ENCODE data around the gene VSIG10.

Gene VSIG10

GRCh38 chr12:118061011-118061872, 42.6 kb downstream of the VSIG10 start, which contains the start of gene WSB2 (continued):
- TF ChIP-seq ZFHX2 (tag by site-specific recombination; conservative IDR thresholded peaks at IDR 0.05) = peak; percentile 73
- no peak for TF ChIP-seq BCL6B (tag by site-specific recombination; IDR thresholded peaks at IDR 0.05)
- TF ChIP-seq ZBTB26 (tag by site-specific recombination; optimal IDR thresholded peaks at IDR 0.05) = peak; percentile 33
- TF ChIP-seq PRDM10 (tag by site-specific recombination; IDR thresholded peaks at IDR 0.05) = peak; percentile 93
- TF ChIP-seq ZNF48 (tag by site-specific recombination; IDR thresholded peaks at IDR 0.05) = no peak

GRCh38 chr12:118060301-118061010, 43.4 kb downstream of the VSIG10 start:
- no peaks in the 10 kb centered on the region for H3K9me3 ChIP-seq (ENCODE audit: control insufficient read depth, insufficient read depth, low read depth, low read length)
- H3K4me1 ChIP-seq (ENCODE audit: control insufficient read depth, insufficient read depth, low read length) = 0 out of 2 replicates have a peak, but pooled peaks cover 3% of the 10 kb centered on the region
- H3K4me3 ChIP-seq (ENCODE audit: low read depth, low read length) = peak overlapping the region; percentile 73
- peak; percentile 36 for TF ChIP-seq ZBTB26 (tag by site-specific recombination; optimal IDR thresholded peaks at IDR 0.05)
- TF ChIP-seq ZNF335 (tag by site-specific recombination; conservative IDR thresholded peaks at IDR 0.05) = peak; percentile 72
- TF ChIP-seq PATZ1 (tag by site-specific recombination; IDR thresholded peaks at IDR 0.05) = peak; percentile 52; the same call in 1 of the 2 replicates
- TF ChIP-seq ZBTB20 (tag by site-specific recombination; IDR thresholded peaks at IDR 0.05) = peak; percentile 5; the same call in 1 of the 2 replicates
- peak; percentile 65; the same call in 1 of the 2 replicates for TF ChIP-seq HIC1 (tag by site-specific recombination; IDR thresholded peaks at IDR 0.05)
- TF ChIP-seq ZFHX2 (tag by site-specific recombination; conservative IDR thresholded peaks at IDR 0.05) = no peak; the same call in 1 of the 2 replicates
- peak; percentile 59 for TF ChIP-seq GLIS2 (tag by site-specific recombination; IDR thresholded peaks at IDR 0.05)
- TF ChIP-seq ZNF121 (tag by site-specific recombination; IDR thresholded peaks at IDR 0.05) = no peak
- 0 out of 2 replicates have a peak, but pooled peaks have one; percentile 36 for TF ChIP-seq ZBTB10 (tag by site-specific recombination; IDR thresholded peaks at IDR 0.05)
- ChIA-PET POLR2A (interaction anchor here (0.6 to 1.5 kb wide), 6 partner anchors 50 to 345 kb away, joined by 3 to 5 read pairs (median 4); partner anchors contain the start of gene PEBP1), CTCF (interaction anchor here (1.0 to 1.2 kb wide), 2 partner anchors 12 to 315 kb away, joined by 3 to 10 read pairs; no protein-coding TSS in a partner anchor)
- no peaks in the 10 kb centered on the region; a peak in 1 of 3 replicates for H3K36me3 ChIP-seq (ENCODE audit: control insufficient read depth in 2 of 2, insufficient read depth in 1 of 2, low read length in 2 of 2)
- H3K27ac ChIP-seq (ENCODE audit: extremely low read depth, low read depth, low read length) = peak overlapping the region; percentile 75
